Testis (tissue), 2 donors: ENCODE data around the gene PXDN.

Source experiments
- CTCF ChIP-seq, 3 experiments: fragments of 450-650 bp in 2 of 3; fragments of 200-600 bp in 1 of 3; sonication (generic) in 1 of 3; IDR thresholded peaks; one replicate each; pipeline ENCODE4 v1.5.1; 2016 to 2019; ENCODE audit warnings: antibody characterized with exemption in 3 of 3, mild to moderate bottlenecking in 2 of 3, moderate library complexity in 1 of 3
- POLR2A ChIP-seq: fragments of 450-650 bp; IDR thresholded peaks from one replicate; pipeline ENCODE4 v1.6.1; 2017; ENCODE audit warnings: antibody characterized with exemption, mild to moderate bottlenecking, moderate library complexity

- no peak for TF ChIP-seq CTCF (IDR thresholded peaks at IDR 0.05)
- no peak for TF ChIP-seq POLR2A
These were observed 132.4 kb downstream of the PXDN start for GRCh38 chr2:1611886-1612285.
